Neural cell (in vitro differentiated cells): ENCODE measurements around the gene ATP9B.

ENCODE experiments used
- EP300 ChIP-seq: fragments of 450-650 bp; conservative IDR thresholded peaks from 2 replicates; pipeline ENCODE4 v1.6.1; 2014; ENCODE audit warnings: antibody characterized with exemption, mild to moderate bottlenecking, moderate library complexity; ENCODE audit not compliant: poor library complexity, severe bottlenecking
- EZH2 ChIP-seq: fragments of 200-600, 300-800 bp; shearing (Covaris generic), sonication (generic); IDR thresholded peaks from 2 replicates; pipeline ENCODE4 v1.6.1; 2014; ENCODE audit warnings: antibody characterized with exemption, low read length, borderline replicate concordance, mild to moderate bottlenecking; ENCODE audit not compliant: insufficient read depth, poor library complexity, severe bottlenecking
- POLR2AphosphoS5 ChIP-seq: IDR thresholded peaks from 2 replicates; pipeline ENCODE4 v1.6.1; 2012
- RAD21 ChIP-seq: fragments of 450-650 bp; conservative IDR thresholded peaks from 2 replicates; pipeline ENCODE4 v1.6.1; 2014; ENCODE audit warnings: antibody characterized with exemption, mild to moderate bottlenecking, moderate library complexity
- TAF1 ChIP-seq: IDR thresholded peaks from 2 replicates; pipeline ENCODE4 v1.6.1; 2012; ENCODE audit warnings: low read depth
- TF ChIP-seq, protein P1 (sequence below): fragments of 450-650 bp; IDR thresholded peaks from 2 replicates; pipeline ENCODE4 v1.5.1; 2014; ENCODE audit warnings: antibody characterized with exemption, mild to moderate bottlenecking, moderate library complexity; ENCODE audit not compliant: poor library complexity, severe bottlenecking
- TF ChIP-seq, protein P2 (sequence below): IDR thresholded peaks from 2 replicates; pipeline ENCODE4 v1.6.1; 2012; ENCODE audit warnings: borderline replicate concordance

DNA sequence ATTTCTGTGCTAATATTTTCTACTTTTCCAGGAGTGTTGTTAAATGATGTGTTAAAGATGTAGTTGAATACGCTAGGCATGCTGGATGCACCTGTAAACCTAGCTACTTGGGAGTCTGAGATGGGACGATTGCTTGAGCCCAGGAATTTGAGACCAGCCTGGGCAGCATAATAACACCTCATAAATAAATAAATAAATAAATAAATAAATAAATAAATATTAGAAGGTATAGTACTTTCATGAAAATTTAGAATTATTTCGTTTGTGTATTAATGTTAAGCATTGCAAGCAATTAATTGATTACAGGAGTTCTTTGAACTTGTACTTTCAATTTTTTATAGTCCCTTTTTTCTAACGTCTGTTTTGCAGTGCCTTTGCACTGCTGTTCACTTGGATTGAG lies 137.2 kb downstream of the ATP9B start:
- TF ChIP-seq EZH2 = no peak
- TF ChIP-seq EP300 = no peak
- no peak for TF ChIP-seq RAD21
- TF ChIP-seq, protein P1, sequence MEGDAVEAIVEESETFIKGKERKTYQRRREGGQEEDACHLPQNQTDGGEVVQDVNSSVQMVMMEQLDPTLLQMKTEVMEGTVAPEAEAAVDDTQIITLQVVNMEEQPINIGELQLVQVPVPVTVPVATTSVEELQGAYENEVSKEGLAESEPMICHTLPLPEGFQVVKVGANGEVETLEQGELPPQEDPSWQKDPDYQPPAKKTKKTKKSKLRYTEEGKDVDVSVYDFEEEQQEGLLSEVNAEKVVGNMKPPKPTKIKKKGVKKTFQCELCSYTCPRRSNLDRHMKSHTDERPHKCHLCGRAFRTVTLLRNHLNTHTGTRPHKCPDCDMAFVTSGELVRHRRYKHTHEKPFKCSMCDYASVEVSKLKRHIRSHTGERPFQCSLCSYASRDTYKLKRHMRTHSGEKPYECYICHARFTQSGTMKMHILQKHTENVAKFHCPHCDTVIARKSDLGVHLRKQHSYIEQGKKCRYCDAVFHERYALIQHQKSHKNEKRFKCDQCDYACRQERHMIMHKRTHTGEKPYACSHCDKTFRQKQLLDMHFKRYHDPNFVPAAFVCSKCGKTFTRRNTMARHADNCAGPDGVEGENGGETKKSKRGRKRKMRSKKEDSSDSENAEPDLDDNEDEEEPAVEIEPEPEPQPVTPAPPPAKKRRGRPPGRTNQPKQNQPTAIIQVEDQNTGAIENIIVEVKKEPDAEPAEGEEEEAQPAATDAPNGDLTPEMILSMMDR = no peak
- TF ChIP-seq POLR2AphosphoS5 = no peak
- TF ChIP-seq, protein P2, sequence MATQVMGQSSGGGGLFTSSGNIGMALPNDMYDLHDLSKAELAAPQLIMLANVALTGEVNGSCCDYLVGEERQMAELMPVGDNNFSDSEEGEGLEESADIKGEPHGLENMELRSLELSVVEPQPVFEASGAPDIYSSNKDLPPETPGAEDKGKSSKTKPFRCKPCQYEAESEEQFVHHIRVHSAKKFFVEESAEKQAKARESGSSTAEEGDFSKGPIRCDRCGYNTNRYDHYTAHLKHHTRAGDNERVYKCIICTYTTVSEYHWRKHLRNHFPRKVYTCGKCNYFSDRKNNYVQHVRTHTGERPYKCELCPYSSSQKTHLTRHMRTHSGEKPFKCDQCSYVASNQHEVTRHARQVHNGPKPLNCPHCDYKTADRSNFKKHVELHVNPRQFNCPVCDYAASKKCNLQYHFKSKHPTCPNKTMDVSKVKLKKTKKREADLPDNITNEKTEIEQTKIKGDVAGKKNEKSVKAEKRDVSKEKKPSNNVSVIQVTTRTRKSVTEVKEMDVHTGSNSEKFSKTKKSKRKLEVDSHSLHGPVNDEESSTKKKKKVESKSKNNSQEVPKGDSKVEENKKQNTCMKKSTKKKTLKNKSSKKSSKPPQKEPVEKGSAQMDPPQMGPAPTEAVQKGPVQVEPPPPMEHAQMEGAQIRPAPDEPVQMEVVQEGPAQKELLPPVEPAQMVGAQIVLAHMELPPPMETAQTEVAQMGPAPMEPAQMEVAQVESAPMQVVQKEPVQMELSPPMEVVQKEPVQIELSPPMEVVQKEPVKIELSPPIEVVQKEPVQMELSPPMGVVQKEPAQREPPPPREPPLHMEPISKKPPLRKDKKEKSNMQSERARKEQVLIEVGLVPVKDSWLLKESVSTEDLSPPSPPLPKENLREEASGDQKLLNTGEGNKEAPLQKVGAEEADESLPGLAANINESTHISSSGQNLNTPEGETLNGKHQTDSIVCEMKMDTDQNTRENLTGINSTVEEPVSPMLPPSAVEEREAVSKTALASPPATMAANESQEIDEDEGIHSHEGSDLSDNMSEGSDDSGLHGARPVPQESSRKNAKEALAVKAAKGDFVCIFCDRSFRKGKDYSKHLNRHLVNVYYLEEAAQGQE = no peak
- TF ChIP-seq TAF1 = no peak
